Hepatocyte (in vitro differentiated cells): ENCODE measurements around the gene F12.

Experiments
- CTCF ChIP-seq: fragments of 200-600 bp; sonication (generic); IDR thresholded peaks from 2 replicates; pipeline ENCODE4 v1.5.1; 2016; ENCODE audit warnings: antibody characterized with exemption, mild to moderate bottlenecking; ENCODE audit not compliant: poor library complexity
- EZH2 ChIP-seq: fragments of 200-600 bp; sonication (generic); IDR thresholded peaks from 2 replicates; pipeline ENCODE4 v1.6.1; 2016; ENCODE audit warnings: antibody characterized with exemption, mild to moderate bottlenecking, borderline replicate concordance

- TF ChIP-seq CTCF: no peak
- no peak for TF ChIP-seq EZH2
These were observed 40.0 kb upstream of the F12 start for GRCh38 chr5:177449140-177450061.
